AG08395 (cell line): ENCODE data around the gene SLC25A51.
"Not testable (repeated sequence)": the region's sequence is repeated elsewhere in the genome, so short reads cannot be mapped to it uniquely, and the experiment has no call there.

Source experiments
- DNase-seq: peaks from one replicate; pipeline ENCODE4 v3.0.0; 2012; ENCODE audit warnings: mixed read lengths, low spot score

SLC25A51 gene

GRCh38 chr9:37902796-37903646 is 906 bp downstream of the SLC25A51 start:
- DNase-seq = peak; percentile 38

GRCh38 chr9:37902131-37902530 is 1.8 kb downstream of the SLC25A51 start:
- no peak for DNase-seq

GRCh38 chr9:37899041-37899440 is 4.9 kb downstream of the SLC25A51 start:
- DNase-seq = peak; percentile 26

GRCh38 chr9:37897665-37898064 is 6.3 kb downstream of the SLC25A51 start:
- no peak for DNase-seq

- no peak for DNase-seq
These were observed 11.9 kb downstream of the SLC25A51 start for GRCh38 chr9:37892063-37892462.

- DNase-seq = not testable (repeated sequence)
These were observed 12.9 kb downstream of the SLC25A51 start for GRCh38 chr9:37891042-37891441.

- no peak for DNase-seq
These were observed 14.4 kb downstream of the SLC25A51 start for GRCh38 chr9:37889536-37889935.

GRCh38 chr9:37887977-37888583 is 15.8 kb downstream of the SLC25A51 start:
- DNase-seq = not testable (repeated sequence)

GRCh38 chr9:37880916-37881479 is 22.9 kb downstream of the SLC25A51 start:
- no peak for DNase-seq

GRCh38 chr9:37876376-37876775 is 27.6 kb downstream of the SLC25A51 start:
- DNase-seq = no peak

- DNase-seq = no peak
These were observed 30.0 kb downstream of the SLC25A51 start for GRCh38 chr9:37873955-37874354.

- no peak for DNase-seq
These were observed 33.1 kb downstream of the SLC25A51 start for GRCh38 chr9:37870799-37871176.

GRCh38 chr9:37870081-37870798 is 33.7 kb downstream of the SLC25A51 start:
- no peak for DNase-seq

GRCh38 chr9:37862530-37862929 is 41.4 kb downstream of the SLC25A51 start:
- DNase-seq = no peak

- DNase-seq = peak; percentile 10
These were observed 44.9 kb downstream of the SLC25A51 start for GRCh38 chr9:37859043-37859442.

GRCh38 chr9:37856551-37856950 is 47.4 kb downstream of the SLC25A51 start:
- DNase-seq = no peak

- no peak for DNase-seq
These were observed 51.7 kb downstream of the SLC25A51 start for GRCh38 chr9:37852222-37852621.

GRCh38 chr9:37840560-37841194 is 63.2 kb downstream of the SLC25A51 start:
- peak; percentile 41 for DNase-seq

GRCh38 chr9:37839496-37840461 is 64.1 kb downstream of the SLC25A51 start:
- DNase-seq = no peak
